Suprapubic skin (tissue), 4 donors: ENCODE measurements around the gene ALG6. TPM values are rescaled to one million over a fixed set of nuclear protein-coding genes. Genes with fewer than 3 reads are reported as not detected.
"Not testable (repeated sequence)": the region's sequence is repeated elsewhere in the genome, so short reads cannot be mapped to it uniquely, and the experiment has no call there.

Source experiments
- DNase-seq, 2 donors: peaks; one replicate each; pipeline ENCODE4 v3.0.0-alpha.2; 2019; ENCODE audit warnings: low spot score in 2 of 2
- H3K27ac ChIP-seq: fragments of 200-600 bp; sonication (generic); one replicate; pipeline ENCODE4 v1.5.1; 2019
- H3K27me3 ChIP-seq: fragments of 200-600 bp; sonication (generic); one replicate; pipeline ENCODE4 v1.5.1; 2019
- H3K36me3 ChIP-seq: fragments of 200-600 bp; sonication (generic); one replicate; pipeline ENCODE4 v1.5.1; 2019
- H3K4me1 ChIP-seq: fragments of 200-600 bp; sonication (generic); one replicate; pipeline ENCODE4 v1.5.1; 2019
- H3K4me3 ChIP-seq: fragments of 200-600 bp; sonication (generic); one replicate; pipeline ENCODE4 v1.5.1; 2019; ENCODE audit warnings: mild to moderate bottlenecking
- H3K9me3 ChIP-seq: fragments of 200-600 bp; sonication (generic); one replicate; pipeline ENCODE4 v1.5.1; 2019
- CTCF ChIP-seq, 2 donors: fragments of 200-600 bp in 1 of 2; fragments of 450-650 bp in 1 of 2; sonication (generic) in 1 of 2; IDR thresholded peaks; one replicate each; pipeline ENCODE4 v1.5.1; 2016 to 2019; ENCODE audit warnings: antibody characterized with exemption in 2 of 2, mild to moderate bottlenecking in 1 of 2, moderate library complexity in 1 of 2
- EP300 ChIP-seq: sonication (generic); formaldehyde crosslinking; IDR thresholded peaks from one replicate; pipeline ENCODE4 v1.6.1; 2017; ENCODE audit warnings: antibody characterized with exemption
- POLR2A ChIP-seq, 2 donors: fragments of 450-650 bp; IDR thresholded peaks; one replicate each; pipeline ENCODE4 v1.6.1; 2017; ENCODE audit warnings: antibody characterized with exemption in 2 of 2, mild to moderate bottlenecking in 2 of 2, moderate library complexity in 2 of 2
- POLR2AphosphoS5 ChIP-seq, 3 donors: sonication (generic); formaldehyde crosslinking; IDR thresholded peaks; one replicate each; pipeline ENCODE4 v1.6.1; 2017; ENCODE audit warnings: antibody characterized with exemption in 3 of 3
- WGBS: methylation state at CpG from one replicate; pipeline ENCODE4 v1.1.5; 2018; 5-methylcytosine and 5-hydroxymethylcytosine counted together
- total RNA-seq, 4 donors: library from RNA; depleted of rRNA; stranded (reverse); fragments of >200 nt; gene quantifications; one replicate each; pipeline ENCODE4 v1.1.0, GENCODE V29; 2016

Gene ALG6
- total RNA-seq, 4 donors from 2014 or later = 10.0 to 45.0 (median 17.6) TPM

- TF ChIP-seq POLR2A (IDR thresholded peaks at IDR 0.05) = no peak
- no peak for TF ChIP-seq EP300
- no peak for TF ChIP-seq CTCF (IDR thresholded peaks at IDR 0.05)
- no peak for TF ChIP-seq POLR2AphosphoS5 (IDR thresholded peaks at IDR 0.05)
- Histone ChIP-seq H3K4me3 (no peak overlapping the region), H3K27me3 (no peaks in the 10 kb centered on the region), H3K36me3 (no peaks in the 10 kb centered on the region), H3K9me3 (peaks cover 5% of the 10 kb centered on the region), H3K4me1 (no peaks in the 10 kb centered on the region), H3K27ac (no peak overlapping the region)
- WGBS = 91% methylated on average over 3 of the region's 3 CpGs
- no peak for DNase-seq
Measured at GRCh38 chr1:63463248-63463647, 95.8 kb downstream of the ALG6 start.

- Histone ChIP-seq H3K4me1 (no peaks in the 10 kb centered on the region), H3K4me3 (no peak overlapping the region), H3K36me3 (no peaks in the 10 kb centered on the region), H3K9me3 (peaks cover 5% of the 10 kb centered on the region), H3K27me3 (no peaks in the 10 kb centered on the region), H3K27ac (no peak overlapping the region)
- WGBS = 83% methylated on average over 7 of the region's 7 CpGs
- DNase-seq = no peak
- TF ChIP-seq CTCF (IDR thresholded peaks at IDR 0.05) = no peak
- TF ChIP-seq EP300 = no peak
- no peak for TF ChIP-seq POLR2AphosphoS5 (IDR thresholded peaks at IDR 0.05)
- TF ChIP-seq POLR2A (IDR thresholded peaks at IDR 0.05) = no peak
Measured at GRCh38 chr1:63466181-63466580, 98.8 kb downstream of the ALG6 start.

- DNase-seq = no peak
- Histone ChIP-seq H3K27ac (no peak overlapping the region), H3K9me3 (no peaks in the 10 kb centered on the region), H3K36me3 (no peaks in the 10 kb centered on the region), H3K4me3 (no peak overlapping the region), H3K4me1 (no peaks in the 10 kb centered on the region), H3K27me3 (no peaks in the 10 kb centered on the region)
- no peak for TF ChIP-seq POLR2AphosphoS5 (IDR thresholded peaks at IDR 0.05)
- WGBS = 96% methylated on average over 3 of the region's 3 CpGs
Measured at GRCh38 chr1:63466759-63467158, 99.3 kb downstream of the ALG6 start.

- not testable (repeated sequence) for H3K9me3 ChIP-seq, H3K4me3 ChIP-seq, DNase-seq, H3K4me1 ChIP-seq, H3K36me3 ChIP-seq, H3K27ac ChIP-seq, H3K27me3 ChIP-seq
- WGBS = 97% methylated on average over 5 of the region's 5 CpGs
Measured at GRCh38 chr1:63468683-63469082, 101.3 kb downstream of the ALG6 start.

- Histone ChIP-seq H3K4me3 (no peak overlapping the region), H3K27me3 (no peaks in the 10 kb centered on the region), H3K36me3 (no peaks in the 10 kb centered on the region), H3K4me1 (no peaks in the 10 kb centered on the region), H3K27ac (no peak overlapping the region), H3K9me3 (no peaks in the 10 kb centered on the region)
- TF ChIP-seq CTCF (IDR thresholded peaks at IDR 0.05) (no peak), POLR2AphosphoS5 (IDR thresholded peaks at IDR 0.05) (no peak), POLR2A (IDR thresholded peaks at IDR 0.05) (no peak), EP300 (no peak)
- DNase-seq = no peak
- WGBS = 92% methylated on average over 7 of the region's 7 CpGs
Measured at GRCh38 chr1:63475761-63476160, 108.3 kb downstream of the ALG6 start.

- H3K4me3 ChIP-seq = no peak overlapping the region
- H3K36me3 ChIP-seq = no peaks in the 10 kb centered on the region
- H3K4me1 ChIP-seq = no peaks in the 10 kb centered on the region
- no peaks in the 10 kb centered on the region for H3K9me3 ChIP-seq
- no peak overlapping the region for H3K27ac ChIP-seq
- no peaks in the 10 kb centered on the region for H3K27me3 ChIP-seq
- WGBS = 96% methylated on average over 1 of the region's 1 CpG
- no peak for DNase-seq
- TF ChIP-seq CTCF (IDR thresholded peaks at IDR 0.05) = no peak
- no peak for TF ChIP-seq EP300
- no peak for TF ChIP-seq POLR2AphosphoS5 (IDR thresholded peaks at IDR 0.05)
- TF ChIP-seq POLR2A (IDR thresholded peaks at IDR 0.05) = no peak
Measured at GRCh38 chr1:63480057-63480456, 112.6 kb downstream of the ALG6 start.
